NK-92 treated with Interleukin-12 subunit alpha and Interleukin-12 subunit beta, amount 100 ng/mL, for 24 hours (cell line): ENCODE data around the gene STARD8.
"Not testable (repeated sequence)": the region's sequence is repeated elsewhere in the genome, so short reads cannot be mapped to it uniquely, and the experiment has no call there.

Source experiments
- DNase-seq: peaks from one replicate; lab custom pipeline; 2025; lab: John Stamatoyannopoulos, UW

The STARD8 gene

DNA sequence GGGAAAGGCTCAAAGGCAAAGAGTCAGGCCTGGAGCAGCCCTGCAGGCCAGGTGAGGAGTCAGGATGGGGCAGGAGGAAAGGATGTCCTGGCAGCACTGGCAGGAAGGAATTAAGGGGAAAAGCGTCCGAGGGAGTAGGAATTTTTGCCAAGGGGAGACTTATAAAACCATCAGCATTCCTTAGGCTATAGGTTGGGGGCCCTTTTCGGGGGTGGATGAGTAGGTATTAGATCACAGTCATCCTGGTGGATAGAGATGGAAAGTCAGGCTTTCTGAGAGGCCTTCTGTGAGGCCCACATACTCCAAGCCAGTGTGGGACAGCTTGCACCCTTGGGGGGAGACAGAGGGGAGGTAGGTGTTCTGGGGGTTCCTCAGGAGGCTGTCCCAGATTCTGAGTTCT, 12.3 kb downstream of the STARD8 start:
- DNase-seq: no peak

DNA sequence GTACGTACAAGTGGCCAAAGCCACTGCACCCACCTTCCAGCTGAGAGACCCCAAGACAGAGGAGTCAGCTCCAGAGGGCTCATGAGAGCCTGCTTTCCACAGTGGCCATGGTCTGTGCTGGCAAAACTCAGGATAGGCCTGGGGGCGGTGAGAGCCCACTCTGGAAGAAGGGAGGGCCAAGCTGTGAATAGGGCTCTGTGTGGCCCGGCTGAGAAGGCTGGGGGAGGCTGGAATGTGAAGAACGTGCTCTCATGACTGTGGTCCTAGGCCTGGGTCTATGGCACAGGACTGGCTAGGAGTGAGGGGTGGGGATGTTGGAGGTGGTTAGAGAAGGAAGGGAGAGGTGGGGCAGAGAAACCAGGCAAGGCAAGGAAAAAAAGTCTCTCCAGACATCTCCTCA, 13.3 kb downstream of the STARD8 start:
- DNase-seq: no peak

DNA sequence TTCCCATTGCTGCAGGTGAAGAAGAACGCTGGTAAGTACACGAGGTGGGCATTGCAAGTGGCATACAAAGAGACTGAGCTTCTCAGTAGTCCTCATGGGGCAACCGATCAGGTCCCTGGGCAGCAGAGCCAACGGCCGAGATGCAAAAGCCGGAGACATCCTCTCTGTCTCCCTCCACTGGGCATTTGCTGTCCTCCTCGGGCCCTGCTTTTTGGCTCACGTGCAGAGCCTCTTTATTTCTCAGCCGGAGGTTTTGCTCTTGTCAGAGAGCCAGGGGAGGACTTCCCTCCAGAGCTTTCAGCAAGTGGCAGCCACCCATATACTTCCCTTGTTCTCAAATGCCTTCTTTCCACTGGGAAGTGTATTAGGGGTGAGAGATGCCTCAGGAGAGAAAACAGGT, 18.0 kb downstream of the STARD8 start:
- DNase-seq: no peak

DNA sequence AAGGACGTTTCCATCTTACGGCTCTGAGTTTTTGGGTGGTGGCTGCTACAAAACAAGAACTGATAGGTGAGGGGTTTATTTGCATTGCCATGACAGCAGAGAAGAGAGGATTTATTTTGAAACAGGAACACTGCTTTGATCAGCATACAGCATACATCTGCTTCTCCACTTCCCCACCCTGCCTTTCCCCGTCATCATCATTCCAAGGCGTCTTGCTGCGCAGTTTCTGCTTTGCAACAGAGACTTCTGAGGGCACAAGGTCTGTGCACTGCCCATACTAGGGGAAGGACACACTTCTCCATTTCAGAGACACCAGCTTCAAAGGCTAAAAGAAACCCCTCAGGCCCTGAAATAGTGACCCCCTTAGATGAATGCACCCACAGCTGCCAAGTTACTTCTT, 19.1 kb downstream of the STARD8 start:
- no peak for DNase-seq

DNA sequence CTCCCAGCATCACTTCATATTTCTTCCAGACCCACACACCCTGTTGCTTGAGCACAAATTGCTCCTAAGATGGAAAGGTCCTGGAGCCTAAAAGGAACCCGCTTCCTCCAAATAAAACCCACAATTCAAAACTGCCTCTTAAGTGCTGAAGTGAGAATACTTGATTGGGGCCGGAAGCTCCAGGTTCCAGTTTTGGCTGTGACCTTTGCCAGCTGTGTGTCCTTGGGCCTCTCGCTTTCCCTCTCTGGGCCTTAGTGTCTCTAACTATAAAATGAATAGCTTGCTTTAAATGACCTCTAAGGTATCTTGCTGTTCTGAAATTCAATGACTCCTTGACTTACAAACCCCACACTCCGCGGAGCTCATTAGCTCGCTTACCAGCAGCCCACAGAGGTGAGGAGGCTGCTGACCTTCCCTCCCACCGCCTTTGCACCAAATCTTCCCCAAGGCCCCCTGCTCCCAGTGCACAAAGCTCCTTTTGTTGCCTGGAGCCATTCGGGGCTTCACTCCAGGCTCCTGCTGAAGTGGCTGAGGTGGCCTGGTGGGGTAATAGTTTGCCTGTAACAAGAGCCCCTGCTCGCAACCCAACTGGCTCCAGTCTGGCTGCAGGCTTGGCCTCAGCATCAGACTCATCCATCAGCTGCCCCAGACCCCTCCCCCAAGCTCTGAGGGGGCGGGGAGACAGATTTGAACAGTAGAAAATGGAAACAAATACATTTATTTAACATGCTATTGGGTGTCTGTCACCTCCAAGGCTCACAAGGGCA, 21.8 kb downstream of the STARD8 start:
- no peak for DNase-seq

DNA sequence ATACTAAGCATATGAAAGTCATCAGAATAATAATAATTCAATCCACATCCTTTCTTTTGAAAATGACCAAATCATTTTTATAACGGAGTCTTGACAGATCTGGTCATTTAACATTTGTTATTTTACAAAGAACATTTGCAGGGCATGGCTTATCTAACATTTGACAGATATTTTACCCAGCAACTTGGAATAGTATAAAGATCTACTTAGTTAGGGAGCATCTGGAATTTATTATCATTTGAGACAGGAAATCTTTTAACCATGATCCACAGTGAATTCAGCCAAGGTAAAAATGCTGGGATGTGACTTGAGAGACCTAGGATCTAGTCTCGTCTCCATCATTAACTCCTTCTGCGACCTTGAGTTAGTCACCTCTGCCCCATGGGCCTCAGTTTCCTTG, 22.4 kb downstream of the STARD8 start:
- no peak for DNase-seq

DNA sequence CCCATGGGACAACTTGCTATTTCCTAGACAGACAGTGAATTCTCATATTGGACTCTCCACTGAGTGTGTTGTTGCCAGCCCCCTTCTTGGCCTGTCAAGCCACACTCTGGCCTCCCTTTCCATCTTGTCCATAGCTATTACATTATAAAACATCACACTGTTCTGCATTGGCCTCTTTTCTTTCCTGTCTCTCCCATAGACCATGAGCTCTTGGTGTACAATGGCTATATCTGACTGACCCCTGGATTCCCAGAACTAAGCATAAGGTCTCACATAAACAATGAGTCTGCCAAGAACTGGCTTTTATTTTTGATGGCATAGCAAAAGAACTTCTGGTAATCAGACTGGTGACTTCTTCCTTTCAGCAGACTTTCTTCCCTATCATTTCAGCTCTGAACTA, 23.8 kb downstream of the STARD8 start:
- no peak for DNase-seq

DNA sequence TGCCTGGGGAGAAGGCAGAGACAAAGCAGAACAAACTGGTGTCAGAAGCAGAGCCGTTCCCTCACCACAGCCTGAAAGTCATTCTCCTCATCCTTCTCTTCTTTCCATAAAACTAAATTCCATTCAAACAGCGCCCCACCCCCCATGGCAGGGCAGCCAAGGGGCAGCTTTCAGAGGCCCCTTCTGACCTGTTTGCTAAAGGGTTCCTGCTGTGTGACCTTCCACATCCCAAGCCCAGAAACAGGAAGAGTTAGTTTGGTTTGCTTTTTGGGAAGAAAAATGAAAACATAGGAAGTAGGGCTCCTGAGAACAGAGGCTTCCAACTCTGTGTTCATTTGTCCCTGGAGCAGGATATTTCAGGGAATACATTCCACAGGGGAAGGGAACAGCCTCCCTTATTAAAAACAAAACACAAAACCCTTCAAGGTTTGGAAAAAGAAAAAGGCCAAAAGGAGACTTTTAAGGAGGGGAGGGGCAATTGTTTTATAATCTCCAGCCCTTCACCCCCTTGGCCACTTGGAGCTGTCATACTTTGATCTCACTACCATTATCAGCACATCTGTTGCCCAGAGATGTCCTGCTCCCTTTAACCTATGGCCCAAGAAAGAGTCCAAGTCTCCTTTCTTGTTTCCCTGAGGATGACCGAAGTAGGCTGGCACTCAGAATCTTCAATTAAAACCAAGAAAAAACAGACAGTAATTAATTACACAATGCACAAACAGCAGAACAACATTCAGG, 25.3 kb downstream of the STARD8 start:
- DNase-seq: no peak

DNA sequence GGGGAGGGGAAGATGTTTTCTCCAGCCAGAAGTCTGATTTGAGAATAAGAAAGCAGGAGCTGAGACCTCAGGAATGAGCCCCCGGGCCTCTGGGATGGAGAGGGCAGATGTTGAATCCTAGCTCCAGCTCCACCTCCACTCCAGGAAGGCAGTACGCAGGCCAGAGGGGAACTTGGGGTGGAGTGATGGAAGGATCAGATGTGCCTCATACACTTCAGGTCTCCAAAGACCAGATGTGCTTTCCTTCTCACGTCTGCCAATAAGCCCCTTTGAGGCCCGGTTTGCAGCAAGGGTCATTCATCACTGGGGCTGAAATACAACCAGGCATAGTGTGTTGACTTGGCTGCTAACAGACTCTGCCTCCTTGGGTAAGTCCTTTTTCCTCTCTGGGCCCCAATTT, 28.1 kb downstream of the STARD8 start:
- DNase-seq: no peak

DNA sequence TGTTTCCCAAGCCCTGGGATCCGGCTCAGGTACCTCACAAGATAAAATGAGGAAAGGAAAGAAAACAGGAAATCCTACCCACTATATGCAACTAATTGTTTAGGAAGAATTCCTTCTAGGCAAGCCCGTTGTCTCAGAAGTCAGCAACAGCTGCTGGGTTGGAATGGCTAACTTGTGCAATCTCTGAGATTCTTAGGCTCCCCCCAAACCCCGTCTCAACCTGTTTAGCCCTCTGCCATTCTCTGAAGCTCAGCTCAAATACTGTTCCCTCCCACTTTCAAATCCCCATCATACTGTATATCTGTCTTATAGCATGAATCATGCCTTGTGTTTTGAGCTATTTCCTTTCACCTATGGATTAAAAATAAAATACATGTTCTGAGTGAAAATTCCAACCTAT, 28.9 kb downstream of the STARD8 start:
- DNase-seq: no peak

DNA sequence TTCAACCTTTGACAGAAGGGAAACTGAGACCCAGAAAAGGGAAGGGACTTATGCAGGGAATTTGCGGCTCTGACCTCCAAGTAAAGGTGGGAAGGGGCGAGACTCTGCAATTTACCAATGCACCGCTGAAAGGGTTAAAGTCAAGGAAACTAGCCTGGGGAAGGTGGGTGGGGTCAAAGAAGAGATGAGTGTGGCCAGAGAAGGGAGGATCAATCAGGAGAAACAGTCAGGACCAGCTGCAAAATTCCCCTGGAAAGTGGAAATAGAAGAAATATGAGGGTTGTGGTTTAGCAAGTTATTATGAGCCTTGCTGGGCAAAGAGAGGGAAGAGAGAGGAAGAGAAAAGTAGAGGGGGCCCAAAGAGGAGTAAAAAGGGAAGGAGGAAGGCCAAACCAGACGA, 30.5 kb downstream of the STARD8 start:
- DNase-seq: no peak

DNA sequence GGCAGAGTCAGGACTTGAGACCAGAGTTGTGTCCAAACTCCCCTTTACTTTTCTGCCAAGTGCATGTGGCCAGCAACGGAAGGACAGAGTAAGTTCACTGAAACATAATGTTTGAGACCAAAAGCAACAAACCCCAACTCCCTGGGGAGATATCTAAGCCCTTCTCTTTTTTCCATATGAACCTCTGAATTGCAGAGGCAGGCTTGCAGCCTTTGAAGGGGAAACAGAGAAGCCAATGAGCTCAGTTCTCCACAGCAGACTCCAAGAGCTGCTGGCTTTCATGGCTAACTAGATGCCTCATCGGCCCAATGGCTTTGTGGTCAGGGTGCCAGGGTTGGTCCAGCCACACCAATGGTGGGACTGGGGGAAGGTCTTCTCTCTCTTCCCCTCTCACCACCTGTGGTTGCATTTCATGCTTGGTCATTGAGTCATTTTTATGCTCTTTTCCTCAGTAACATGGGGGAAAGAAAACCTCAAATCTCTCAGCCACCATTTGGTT, 34.0 kb downstream of the STARD8 start:
- peak; percentile 45 for DNase-seq

DNA sequence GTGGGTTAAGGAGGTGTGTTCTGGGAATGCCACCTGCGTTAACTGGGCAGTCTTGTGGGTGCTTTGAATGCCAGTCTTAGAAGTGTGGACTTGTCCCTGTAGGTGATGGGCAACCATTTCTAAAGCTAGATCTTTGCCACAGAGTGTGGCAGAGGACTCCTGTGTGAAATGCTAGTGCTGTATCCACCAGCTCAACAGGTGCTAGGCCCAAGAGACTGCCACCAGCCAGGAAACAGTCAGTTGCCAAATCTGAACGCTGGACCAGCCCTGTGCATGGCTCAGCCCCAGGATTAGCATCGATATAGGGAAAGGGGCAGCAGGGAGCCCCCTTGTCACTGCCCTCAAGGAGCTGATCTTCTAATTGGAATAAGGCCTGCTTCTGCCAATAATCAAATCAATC, 35.3 kb downstream of the STARD8 start:
- DNase-seq: no peak

DNA sequence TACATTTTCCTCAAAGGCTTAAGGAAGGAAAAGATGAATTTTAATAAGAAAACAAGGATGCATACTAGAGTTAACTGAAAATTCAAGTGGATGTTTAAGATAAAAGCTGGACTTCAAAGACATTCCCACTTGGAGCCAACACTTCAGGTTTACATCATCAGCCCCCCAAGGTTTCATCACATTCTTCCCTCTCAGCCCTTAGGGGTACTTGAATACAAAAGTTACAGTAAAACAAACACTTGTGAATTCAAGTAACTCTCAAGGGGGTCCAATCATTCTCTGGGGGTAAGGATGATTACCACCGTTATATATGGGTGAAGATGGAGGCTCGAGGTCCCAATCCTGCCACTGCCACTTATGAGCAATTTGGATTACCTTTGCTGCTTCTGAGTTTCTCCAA, 36.1 kb downstream of the STARD8 start:
- DNase-seq: no peak

DNA sequence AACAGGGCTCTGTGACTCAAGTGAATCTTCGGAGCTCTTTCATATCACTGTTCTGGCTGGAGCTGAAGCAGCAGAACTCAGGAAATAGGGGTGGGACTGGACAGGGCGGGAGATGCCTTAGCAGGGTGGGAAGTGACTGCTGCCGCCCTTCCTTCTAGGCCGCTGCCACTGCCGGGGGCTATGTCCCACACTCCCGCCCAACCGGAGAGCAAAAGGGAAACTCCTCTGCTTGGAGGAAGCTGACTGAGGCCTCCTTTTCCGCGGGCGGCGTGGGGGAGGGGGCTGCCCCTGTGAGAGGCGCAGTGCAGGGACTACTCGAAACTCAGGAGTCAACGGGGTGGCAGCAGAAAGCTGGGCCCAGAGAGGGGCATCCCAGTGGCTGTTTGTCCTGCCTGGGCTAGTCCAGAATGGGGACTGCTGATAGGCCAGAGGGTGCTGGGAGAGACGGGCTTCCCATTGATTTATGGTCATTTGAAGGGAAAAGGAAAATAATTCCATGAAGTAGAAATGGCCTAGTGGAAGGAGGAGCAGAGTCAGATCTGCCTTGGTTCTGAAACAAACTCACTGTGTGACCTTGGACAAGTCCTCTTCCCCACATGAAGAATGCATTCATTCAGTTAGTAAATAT, 36.9 kb downstream of the STARD8 start:
- no peak for DNase-seq

DNA sequence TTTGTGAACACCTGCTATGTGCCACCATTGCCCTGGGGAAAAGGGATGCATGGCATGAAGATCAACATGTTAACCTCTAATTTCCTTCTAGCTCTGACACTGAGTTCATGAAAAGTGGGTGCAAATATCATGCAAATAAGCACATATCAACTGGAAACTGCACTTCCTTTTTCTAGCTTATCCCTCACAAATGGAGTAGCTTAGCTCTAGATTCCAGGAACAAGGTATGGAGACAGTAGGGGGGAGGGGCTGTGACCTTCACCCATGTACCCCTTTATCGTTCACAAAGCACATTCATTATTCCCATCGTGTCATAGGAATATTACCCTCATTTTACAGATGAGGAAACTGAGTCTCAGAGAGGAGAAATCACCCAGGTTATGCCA, 37.4 kb downstream of the STARD8 start:
- DNase-seq: no peak

DNA sequence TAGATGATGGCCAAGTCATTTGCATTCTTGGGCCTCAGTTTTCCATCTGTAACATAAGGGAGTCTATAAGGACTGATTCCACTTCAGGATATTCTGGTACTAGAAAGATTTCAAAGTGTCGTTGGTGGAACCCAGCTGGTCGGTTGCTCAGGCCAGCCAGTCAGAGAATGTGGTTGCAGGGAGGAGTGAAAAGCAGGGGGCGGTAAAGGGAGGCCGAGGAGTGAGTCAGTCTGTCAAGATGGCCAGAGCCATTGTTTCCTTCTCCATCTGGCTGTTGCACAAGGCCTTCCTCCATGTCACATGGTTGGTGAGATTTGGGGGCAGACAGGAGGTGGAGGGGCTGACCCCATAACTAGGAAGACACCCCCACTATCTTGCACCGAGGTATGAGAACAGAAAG, 38.2 kb downstream of the STARD8 start:
- DNase-seq: no peak

DNA sequence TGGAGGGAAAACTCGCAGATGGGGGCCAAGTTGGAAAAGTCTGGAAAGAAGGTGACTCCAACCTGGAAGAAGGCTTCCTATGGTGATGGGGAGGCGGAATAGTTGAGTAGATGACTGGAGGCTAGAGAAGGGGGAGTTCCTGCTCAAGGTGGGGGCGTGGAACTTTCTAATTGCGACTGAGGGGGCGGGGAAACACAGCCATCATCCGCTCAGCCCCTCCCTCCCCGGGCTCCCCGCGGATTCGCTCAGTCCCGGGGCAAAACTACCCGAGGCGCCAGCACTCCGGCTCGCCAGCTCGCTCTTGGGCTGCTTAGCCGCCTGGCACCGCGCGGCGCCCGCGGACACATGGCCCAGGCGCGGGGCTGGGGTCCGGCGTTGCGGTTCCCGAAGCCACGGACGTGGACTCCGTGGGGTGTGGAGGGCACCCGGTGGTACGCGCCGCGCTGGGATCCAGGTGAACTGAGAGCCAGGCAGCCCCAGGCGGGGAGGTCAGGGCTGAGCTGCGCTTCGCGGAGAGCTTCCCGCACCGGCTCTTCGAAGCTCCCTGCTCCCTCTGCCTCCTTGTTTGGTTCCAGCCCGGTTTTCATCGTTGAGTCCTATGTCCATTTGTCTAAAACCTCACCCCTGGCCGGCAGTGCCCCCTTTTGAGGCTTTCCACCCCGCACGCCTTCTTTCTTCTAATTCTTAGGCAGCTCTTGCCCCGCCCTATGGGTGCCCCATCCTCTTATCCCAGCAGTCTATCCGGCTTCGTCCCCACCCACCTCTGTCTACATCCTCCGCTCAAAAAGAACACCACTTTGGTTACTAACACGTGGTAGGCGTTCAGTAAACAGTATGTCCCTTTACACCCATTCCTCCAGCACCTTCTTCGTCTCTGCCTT, 38.9 kb downstream of the STARD8 start:
- no peak for DNase-seq

DNA sequence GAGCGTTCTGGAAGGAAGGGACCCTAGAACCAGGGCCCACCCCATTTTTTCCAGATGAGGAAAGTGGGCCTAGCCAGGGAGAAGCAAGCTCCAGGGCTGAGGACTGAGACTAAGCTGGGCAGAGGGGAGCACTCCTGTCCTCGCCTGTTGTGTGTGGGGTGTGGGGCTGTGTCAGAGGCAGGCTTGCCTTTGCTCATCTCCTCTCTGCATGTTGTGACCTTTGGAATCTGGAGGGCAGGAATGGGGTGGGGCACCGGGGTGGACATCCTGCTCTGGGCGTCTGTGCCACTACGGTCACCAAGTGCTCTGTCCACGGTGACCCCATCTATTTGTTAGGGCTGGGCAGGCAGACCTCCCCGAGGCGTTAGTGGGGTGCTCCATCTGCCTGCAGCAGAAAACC, 41.5 kb downstream of the STARD8 start:
- not testable (repeated sequence) for DNase-seq

DNA sequence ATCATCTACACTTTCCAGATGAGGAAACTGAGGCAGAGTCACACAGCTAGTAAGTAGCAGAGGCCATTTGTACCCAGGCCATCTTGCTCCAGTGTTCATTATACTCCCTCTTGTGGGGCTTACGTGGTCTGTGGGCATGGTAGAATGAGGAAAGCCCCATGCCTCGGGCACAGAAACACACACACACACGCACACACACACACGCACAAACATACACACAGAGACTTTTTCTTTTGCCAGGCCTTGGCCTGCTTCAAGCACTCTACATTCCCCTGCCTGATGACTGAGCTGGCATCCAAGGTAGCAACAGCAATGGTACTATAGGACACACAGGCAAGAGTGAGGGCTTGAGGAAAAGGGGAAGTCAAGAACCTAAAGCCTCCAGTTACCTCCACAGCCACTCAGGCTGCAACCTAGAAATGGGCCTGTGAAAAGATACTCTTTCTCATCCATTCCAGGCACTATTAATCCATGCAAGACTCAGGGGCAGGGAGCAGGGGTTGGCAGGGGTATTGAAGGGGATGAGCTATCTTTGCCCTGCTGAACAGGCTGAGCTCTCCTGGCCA, 43.6 kb downstream of the STARD8 start:
- DNase-seq: no peak

DNA sequence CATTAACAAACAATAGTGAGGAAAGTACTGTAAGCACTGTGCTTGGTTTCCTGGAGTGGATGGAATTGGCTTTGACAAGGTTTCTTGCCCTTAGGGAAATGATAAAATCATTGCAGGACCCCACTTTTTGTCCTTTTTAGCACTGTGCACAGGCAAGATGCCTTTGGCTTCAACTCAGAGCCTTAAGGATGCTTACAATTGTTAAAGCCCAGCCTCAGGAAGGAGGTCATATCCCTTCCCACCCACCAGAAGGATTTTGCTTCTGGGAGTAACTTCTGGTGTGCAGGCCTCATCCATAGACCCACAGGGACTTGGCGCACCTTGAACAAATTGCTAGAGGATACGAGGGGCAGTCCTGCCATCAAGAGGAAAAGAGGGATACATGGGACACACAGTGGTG, 44.5 kb downstream of the STARD8 start:
- no peak for DNase-seq

DNA sequence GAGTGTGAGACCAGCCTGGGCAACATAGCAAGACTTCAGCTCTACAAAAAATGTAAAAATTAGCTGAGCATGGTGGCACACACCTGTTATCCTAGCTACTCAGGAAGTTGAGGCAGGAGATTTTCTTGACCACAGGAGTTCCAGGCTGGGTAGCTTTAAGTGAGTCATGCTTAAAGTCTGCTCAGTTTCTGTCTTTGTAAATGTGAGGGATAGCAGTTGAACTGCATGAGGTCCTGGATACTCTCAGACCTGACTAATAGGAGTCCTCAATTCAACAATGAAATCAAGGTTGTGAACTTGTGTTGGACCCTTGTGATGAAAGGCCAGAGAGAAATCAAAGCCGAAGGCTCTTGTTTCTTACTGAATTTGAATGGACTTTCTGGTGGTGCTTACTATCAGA, 45.2 kb downstream of the STARD8 start:
- DNase-seq: no peak
